Fibroblast of mammary gland (primary cell): ENCODE results near the gene PLK5.
"Not testable (repeated sequence)": the region's sequence is repeated elsewhere in the genome, so short reads cannot be mapped to it uniquely, and the experiment has no call there.

ENCODE experiments used
- DNase-seq: peaks from one replicate; pipeline ENCODE4 v3.0.0-alpha.2; 2010; ENCODE audit warnings: low read depth
- H3K4me3 ChIP-seq: 2 replicates; pipeline ENCODE4 v1.5.1; 2011; ENCODE audit warnings: low read depth, mild to moderate bottlenecking, low read length, moderate library complexity; ENCODE audit not compliant: control insufficient read depth
- CTCF ChIP-seq: conservative IDR thresholded peaks from 2 replicates; pipeline ENCODE4 v1.5.1; 2011; ENCODE audit warnings: low read depth, low read length, inconsistent platforms; ENCODE audit not compliant: control insufficient read depth, insufficient read depth

Gene PLK5

GRCh38 chr19:1523412-1524286, at the start of gene PLK5:
TSS of gene PLK5 (plus strand) at chr19:1524077. CDS start at chr19:1526997, 2,920 bp downstream.
- no peak for TF ChIP-seq CTCF
- H3K4me3 ChIP-seq = no peak within 1 kb of the TSS
- no peak for DNase-seq

- H3K4me3 ChIP-seq = no peak overlapping the region
- no peak for DNase-seq
- no peak for TF ChIP-seq CTCF
These were observed 49.0 kb upstream of the PLK5 start for GRCh38 chr19:1474765-1475351.

- no peak overlapping the region for H3K4me3 ChIP-seq
- no peak for TF ChIP-seq CTCF
- DNase-seq = no peak
These were observed 48.0 kb upstream of the PLK5 start for GRCh38 chr19:1475751-1476437.

- H3K4me3 ChIP-seq, DNase-seq: not testable (repeated sequence)
These were observed 46.8 kb upstream of the PLK5 start for GRCh38 chr19:1477056-1477455.

GRCh38 chr19:1478934-1479707, 44.8 kb upstream of the PLK5 start, which contains the start of gene C19orf25:
TSS of gene C19orf25 (minus strand) at chr19:1479215. CDS start at chr19:1478903, 312 bp downstream.
- DNase-seq = peak; percentile 88
- H3K4me3 ChIP-seq = peak within 1 kb of the TSS; percentile 81
- TF ChIP-seq CTCF = no peak

GRCh38 chr19:1481224-1481892, 42.5 kb upstream of the PLK5 start:
- no peak for TF ChIP-seq CTCF
- no peak for DNase-seq
- H3K4me3 ChIP-seq = no peak overlapping the region
